ENCODE results near the gene HSF5.

- TF ChIP-seq, protein P1, sequence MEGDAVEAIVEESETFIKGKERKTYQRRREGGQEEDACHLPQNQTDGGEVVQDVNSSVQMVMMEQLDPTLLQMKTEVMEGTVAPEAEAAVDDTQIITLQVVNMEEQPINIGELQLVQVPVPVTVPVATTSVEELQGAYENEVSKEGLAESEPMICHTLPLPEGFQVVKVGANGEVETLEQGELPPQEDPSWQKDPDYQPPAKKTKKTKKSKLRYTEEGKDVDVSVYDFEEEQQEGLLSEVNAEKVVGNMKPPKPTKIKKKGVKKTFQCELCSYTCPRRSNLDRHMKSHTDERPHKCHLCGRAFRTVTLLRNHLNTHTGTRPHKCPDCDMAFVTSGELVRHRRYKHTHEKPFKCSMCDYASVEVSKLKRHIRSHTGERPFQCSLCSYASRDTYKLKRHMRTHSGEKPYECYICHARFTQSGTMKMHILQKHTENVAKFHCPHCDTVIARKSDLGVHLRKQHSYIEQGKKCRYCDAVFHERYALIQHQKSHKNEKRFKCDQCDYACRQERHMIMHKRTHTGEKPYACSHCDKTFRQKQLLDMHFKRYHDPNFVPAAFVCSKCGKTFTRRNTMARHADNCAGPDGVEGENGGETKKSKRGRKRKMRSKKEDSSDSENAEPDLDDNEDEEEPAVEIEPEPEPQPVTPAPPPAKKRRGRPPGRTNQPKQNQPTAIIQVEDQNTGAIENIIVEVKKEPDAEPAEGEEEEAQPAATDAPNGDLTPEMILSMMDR (IDR thresholded peaks at IDR 0.05) = no peak
- no peak for TF ChIP-seq POLR2A (IDR thresholded peaks at IDR 0.05)
These were observed 51.4 kb downstream of the HSF5 start for GRCh38 chr17:58436805-58437239.
